Measurements from ENCODE around the gene SFT2D3. TPM values are rescaled to one million over a fixed set of nuclear protein-coding genes. Genes with fewer than 3 reads are reported as not detected.
A peak's percentile ranks its signal among the peaks of the same experiment; 100 is the strongest.

Gene SFT2D3, protein sequence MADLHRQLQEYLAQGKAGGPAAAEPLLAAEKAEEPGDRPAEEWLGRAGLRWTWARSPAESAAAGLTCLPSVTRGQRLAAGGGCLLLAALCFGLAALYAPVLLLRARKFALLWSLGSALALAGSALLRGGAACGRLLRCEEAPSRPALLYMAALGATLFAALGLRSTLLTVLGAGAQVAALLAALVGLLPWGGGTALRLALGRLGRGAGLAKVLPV
- 9.4 and 10.4 TPM in 2 replicates for polyA plus RNA-seq (2011; rRNA removed)
- 3.7 and 5.6 TPM in 2 replicates for polyA plus RNA-seq (2012; cell fraction: cytosol; rRNA removed)
- polyA plus RNA-seq (2012; cell fraction: nucleus; rRNA removed): 3.6 and 3.7 TPM in 2 replicates
- 4.2 to 4.9 TPM (median 4.5 TPM) in 3 replicates for polyA plus RNA-seq (2017; fragmentation: RNase III; extraction: RNeasy Plus Mini Kit Qiagen cat#74134 plus additional on column Dnase treatment)
- 3.3 and 3.9 TPM in 2 replicates for polyA minus RNA-seq (2011; rRNA and poly(A)+ RNA removed)

DNA sequence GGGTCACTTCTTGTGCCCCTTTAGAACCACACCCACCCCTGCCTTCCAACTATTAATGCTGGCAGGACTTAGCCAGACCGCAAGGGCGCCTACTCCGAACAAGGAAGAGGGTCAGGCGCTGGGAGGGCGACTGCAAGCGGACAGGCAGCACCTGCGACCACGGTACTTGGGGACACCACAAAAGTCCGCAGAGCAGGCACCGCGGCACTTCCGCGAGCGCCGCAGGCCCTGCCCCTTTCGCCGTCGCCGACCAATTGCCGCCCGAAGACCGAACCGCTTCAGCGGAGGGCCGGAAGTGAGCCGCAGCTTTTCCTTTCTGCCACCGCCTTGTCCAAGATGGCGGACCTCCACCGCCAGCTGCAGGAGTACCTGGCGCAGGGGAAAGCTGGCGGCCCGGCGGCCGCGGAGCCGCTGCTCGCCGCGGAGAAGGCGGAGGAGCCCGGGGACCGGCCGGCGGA, at the start of gene SFT2D3:
TSS of gene SFT2D3 (plus strand) at position 305 of the 458 bp plus-strand sequence. CDS start at position 337, 32 bp downstream.
- Histone ChIP-seq H3K4me1 (peaks cover 30% of the 10 kb centered on the region), H3K9me3 (no peaks in the 10 kb centered on the region), H3K4me3 (peak within 1 kb of the TSS; percentile 71), H3K4me2 (peak within 1 kb of the TSS; percentile 83), H3K27ac (peak within 1 kb of the TSS; percentile 96 to 99)
- ChIA-PET POLR2A (interaction anchor here (0.6 to 1.9 kb wide), 4 partner anchors 27 to 657 kb away, joined by 3 to 5 read pairs (median 4); no protein-coding TSS in a partner anchor), CTCF (interaction anchor here (1.5 to 1.7 kb wide), 2 partner anchors 10 to 24 kb away, joined by 3 read pairs; no protein-coding TSS in a partner anchor)
- ATAC-seq: peak; percentile 82 to 92
- TF ChIP-seq RFX5 (IDR thresholded peaks at IDR 0.05) (peak; percentile 30; the same call in 1 of the 2 replicates), NR3C1 (IDR thresholded peaks at IDR 0.05) (no peak), MAX (IDR thresholded peaks at IDR 0.05) (peak; percentile 41; the same call in 1 of the 2 replicates), PHF8 (IDR thresholded peaks at IDR 0.05; ENCODE audit: borderline replicate concordance, low read depth) (peak; percentile 88), HOXA7 (CRISPR knock-in tag; IDR thresholded peaks at IDR 0.05) (no peak), MYC (IDR thresholded peaks at IDR 0.05; ENCODE audit: borderline replicate concordance, low read length) (0 out of 2 replicates have a peak, but pooled peaks have one; percentile 9), JUN (IDR thresholded peaks at IDR 0.05) (peak; percentile 46 to 91; a peak in 3 of 5 replicates), FOSL2 (IDR thresholded peaks at IDR 0.05) (no peak), FOSL2 (CRISPR knock-in tag; IDR thresholded peaks at IDR 0.05) (no peak), POLR2A (IDR thresholded peaks at IDR 0.05; ENCODE audit: low read length) (peak; percentile 95)
- TF ChIP-seq, protein P1, sequence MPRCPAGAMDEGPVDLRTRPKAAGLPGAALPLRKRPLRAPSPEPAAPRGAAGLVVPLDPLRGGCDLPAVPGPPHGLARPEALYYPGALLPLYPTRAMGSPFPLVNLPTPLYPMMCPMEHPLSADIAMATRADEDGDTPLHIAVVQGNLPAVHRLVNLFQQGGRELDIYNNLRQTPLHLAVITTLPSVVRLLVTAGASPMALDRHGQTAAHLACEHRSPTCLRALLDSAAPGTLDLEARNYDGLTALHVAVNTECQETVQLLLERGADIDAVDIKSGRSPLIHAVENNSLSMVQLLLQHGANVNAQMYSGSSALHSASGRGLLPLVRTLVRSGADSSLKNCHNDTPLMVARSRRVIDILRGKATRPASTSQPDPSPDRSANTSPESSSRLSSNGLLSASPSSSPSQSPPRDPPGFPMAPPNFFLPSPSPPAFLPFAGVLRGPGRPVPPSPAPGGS (IDR thresholded peaks at IDR 0.05): peak; percentile 91; the same call in 2 of the 3 replicates
- FAIRE-seq: no peak
- 3% methylated on average over 23 of the region's 44 CpGs for WGBS (ENCODE audit: missing lambda C conversion rate)
- peak; percentile 88 to 94 for DNase-seq (ENCODE audit: low read depth in 1 of 2, low spot score in 1 of 2)

GRCh38 chr2:127651971-127652550, 49.2 kb upstream of the SFT2D3 start:
- Histone ChIP-seq H3K9me3 (no peaks in the 10 kb centered on the region), H3K27ac (no peak overlapping the region), H3K4me2 (no peak overlapping the region), H3K4me3 (no peak overlapping the region), H3K4me1 (peaks cover 10% of the 10 kb centered on the region)
- 82% methylated on average over 14 of the region's 14 CpGs for WGBS (ENCODE audit: missing lambda C conversion rate)
- CTCF ChIA-PET: interaction anchor here (0.6 to 5.3 kb wide), 9 partner anchors 8 to 131 kb away, joined by 3 to 31 read pairs (median 5); partner anchors contain the start of gene LIMS2
- POLR2A ChIA-PET: no interaction called here
- FAIRE-seq: no peak
- no peak for ATAC-seq
- no peak for TF ChIP-seq HDAC2 (IDR thresholded peaks at IDR 0.05)
- TF ChIP-seq EHF (CRISPR knock-in tag; IDR thresholded peaks at IDR 0.05): no peak
- no peak for TF ChIP-seq SREBF2 (IDR thresholded peaks at IDR 0.05)
- no peak for TF ChIP-seq NPAS2 (CRISPR knock-in tag; IDR thresholded peaks at IDR 0.05; ENCODE audit: borderline replicate concordance)
- TF ChIP-seq NR3C1 (IDR thresholded peaks at IDR 0.05): no peak
- TF ChIP-seq POLR2AphosphoS2 (conservative IDR thresholded peaks at IDR 0.05; ENCODE audit: low read length): no peak
- no peak for TF ChIP-seq ZC3H11A (IDR thresholded peaks at IDR 0.05)
- TF ChIP-seq FOXS1 (CRISPR knock-in tag; IDR thresholded peaks at IDR 0.05): no peak
- TF ChIP-seq, protein P2, sequence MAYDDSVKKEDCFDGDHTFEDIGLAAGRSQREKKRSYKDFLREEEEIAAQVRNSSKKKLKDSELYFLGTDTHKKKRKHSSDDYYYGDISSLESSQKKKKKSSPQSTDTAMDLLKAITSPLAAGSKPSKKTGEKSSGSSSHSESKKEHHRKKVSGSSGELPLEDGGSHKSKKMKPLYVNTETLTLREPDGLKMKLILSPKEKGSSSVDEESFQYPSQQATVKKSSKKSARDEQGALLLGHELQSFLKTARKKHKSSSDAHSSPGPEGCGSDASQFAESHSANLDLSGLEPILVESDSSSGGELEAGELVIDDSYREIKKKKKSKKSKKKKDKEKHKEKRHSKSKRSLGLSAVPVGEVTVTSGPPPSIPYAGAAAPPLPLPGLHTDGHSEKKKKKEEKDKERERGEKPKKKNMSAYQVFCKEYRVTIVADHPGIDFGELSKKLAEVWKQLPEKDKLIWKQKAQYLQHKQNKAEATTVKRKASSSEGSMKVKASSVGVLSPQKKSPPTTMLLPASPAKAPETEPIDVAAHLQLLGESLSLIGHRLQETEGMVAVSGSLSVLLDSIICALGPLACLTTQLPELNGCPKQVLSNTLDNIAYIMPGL (CRISPR knock-in tag; IDR thresholded peaks at IDR 0.05; ENCODE audit: borderline replicate concordance): no peak
- no peak for TF ChIP-seq CBX8 (IDR thresholded peaks at IDR 0.05)
- TF ChIP-seq ZNF302 (CRISPR knock-in tag; IDR thresholded peaks at IDR 0.05): no peak
- TF ChIP-seq, protein P3, sequence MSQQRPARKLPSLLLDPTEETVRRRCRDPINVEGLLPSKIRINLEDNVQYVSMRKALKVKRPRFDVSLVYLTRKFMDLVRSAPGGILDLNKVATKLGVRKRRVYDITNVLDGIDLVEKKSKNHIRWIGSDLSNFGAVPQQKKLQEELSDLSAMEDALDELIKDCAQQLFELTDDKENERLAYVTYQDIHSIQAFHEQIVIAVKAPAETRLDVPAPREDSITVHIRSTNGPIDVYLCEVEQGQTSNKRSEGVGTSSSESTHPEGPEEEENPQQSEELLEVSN (IDR thresholded peaks at IDR 0.05; ENCODE audit: borderline replicate concordance, low read depth): no peak
- TF ChIP-seq, protein P4, sequence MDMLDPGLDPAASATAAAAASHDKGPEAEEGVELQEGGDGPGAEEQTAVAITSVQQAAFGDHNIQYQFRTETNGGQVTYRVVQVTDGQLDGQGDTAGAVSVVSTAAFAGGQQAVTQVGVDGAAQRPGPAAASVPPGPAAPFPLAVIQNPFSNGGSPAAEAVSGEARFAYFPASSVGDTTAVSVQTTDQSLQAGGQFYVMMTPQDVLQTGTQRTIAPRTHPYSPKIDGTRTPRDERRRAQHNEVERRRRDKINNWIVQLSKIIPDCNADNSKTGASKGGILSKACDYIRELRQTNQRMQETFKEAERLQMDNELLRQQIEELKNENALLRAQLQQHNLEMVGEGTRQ (IDR thresholded peaks at IDR 0.05): no peak
- no peak for TF ChIP-seq ZSCAN20 (CRISPR knock-in tag; IDR thresholded peaks at IDR 0.05)
- TF ChIP-seq, protein P5, sequence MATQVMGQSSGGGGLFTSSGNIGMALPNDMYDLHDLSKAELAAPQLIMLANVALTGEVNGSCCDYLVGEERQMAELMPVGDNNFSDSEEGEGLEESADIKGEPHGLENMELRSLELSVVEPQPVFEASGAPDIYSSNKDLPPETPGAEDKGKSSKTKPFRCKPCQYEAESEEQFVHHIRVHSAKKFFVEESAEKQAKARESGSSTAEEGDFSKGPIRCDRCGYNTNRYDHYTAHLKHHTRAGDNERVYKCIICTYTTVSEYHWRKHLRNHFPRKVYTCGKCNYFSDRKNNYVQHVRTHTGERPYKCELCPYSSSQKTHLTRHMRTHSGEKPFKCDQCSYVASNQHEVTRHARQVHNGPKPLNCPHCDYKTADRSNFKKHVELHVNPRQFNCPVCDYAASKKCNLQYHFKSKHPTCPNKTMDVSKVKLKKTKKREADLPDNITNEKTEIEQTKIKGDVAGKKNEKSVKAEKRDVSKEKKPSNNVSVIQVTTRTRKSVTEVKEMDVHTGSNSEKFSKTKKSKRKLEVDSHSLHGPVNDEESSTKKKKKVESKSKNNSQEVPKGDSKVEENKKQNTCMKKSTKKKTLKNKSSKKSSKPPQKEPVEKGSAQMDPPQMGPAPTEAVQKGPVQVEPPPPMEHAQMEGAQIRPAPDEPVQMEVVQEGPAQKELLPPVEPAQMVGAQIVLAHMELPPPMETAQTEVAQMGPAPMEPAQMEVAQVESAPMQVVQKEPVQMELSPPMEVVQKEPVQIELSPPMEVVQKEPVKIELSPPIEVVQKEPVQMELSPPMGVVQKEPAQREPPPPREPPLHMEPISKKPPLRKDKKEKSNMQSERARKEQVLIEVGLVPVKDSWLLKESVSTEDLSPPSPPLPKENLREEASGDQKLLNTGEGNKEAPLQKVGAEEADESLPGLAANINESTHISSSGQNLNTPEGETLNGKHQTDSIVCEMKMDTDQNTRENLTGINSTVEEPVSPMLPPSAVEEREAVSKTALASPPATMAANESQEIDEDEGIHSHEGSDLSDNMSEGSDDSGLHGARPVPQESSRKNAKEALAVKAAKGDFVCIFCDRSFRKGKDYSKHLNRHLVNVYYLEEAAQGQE (IDR thresholded peaks at IDR 0.05): no peak
- TF ChIP-seq RARB (CRISPR knock-in tag; IDR thresholded peaks at IDR 0.05): no peak
- no peak for TF ChIP-seq FOSB (CRISPR knock-in tag; IDR thresholded peaks at IDR 0.05)
- no peak for TF ChIP-seq CEBPB (IDR thresholded peaks at IDR 0.05)
- no peak for TF ChIP-seq MYC (IDR thresholded peaks at IDR 0.05; ENCODE audit: borderline replicate concordance, low read length)
- DNase-seq (ENCODE audit: low read depth in 1 of 2, low spot score in 1 of 2): no peak
